C4-2B (cell line): ENCODE results near the gene RNF144A.

ENCODE experiments used
- ZFX ChIP-seq: fragments of 450-650 bp; IDR thresholded peaks from 2 replicates; pipeline ENCODE4 v1.6.1; 2017
- TF ChIP-seq, protein P1 (sequence below): fragments of 450-650 bp; conservative IDR thresholded peaks from 2 replicates; pipeline ENCODE4 v1.5.1; 2017; ENCODE audit warnings: mild to moderate bottlenecking

DNA sequence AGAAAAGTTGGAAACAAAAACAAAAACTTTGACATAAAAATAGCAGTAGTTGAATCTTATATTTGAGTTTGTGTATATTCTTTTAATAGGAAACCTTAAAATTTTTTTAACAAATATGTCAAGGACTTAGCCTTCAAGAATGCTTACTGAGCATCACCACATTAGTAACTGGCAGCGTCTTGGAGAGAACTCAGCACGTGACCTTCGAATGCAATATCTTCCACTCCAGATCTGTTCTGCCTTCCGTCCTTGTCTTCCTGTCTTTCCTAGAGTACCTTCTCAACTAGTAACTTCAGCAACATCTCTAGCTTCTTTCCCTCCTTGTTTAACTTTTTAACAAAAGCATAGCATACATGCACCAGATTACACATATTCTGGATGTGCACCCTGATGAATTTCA is 38.7 kb upstream of the RNF144A start:
- TF ChIP-seq, protein P1, sequence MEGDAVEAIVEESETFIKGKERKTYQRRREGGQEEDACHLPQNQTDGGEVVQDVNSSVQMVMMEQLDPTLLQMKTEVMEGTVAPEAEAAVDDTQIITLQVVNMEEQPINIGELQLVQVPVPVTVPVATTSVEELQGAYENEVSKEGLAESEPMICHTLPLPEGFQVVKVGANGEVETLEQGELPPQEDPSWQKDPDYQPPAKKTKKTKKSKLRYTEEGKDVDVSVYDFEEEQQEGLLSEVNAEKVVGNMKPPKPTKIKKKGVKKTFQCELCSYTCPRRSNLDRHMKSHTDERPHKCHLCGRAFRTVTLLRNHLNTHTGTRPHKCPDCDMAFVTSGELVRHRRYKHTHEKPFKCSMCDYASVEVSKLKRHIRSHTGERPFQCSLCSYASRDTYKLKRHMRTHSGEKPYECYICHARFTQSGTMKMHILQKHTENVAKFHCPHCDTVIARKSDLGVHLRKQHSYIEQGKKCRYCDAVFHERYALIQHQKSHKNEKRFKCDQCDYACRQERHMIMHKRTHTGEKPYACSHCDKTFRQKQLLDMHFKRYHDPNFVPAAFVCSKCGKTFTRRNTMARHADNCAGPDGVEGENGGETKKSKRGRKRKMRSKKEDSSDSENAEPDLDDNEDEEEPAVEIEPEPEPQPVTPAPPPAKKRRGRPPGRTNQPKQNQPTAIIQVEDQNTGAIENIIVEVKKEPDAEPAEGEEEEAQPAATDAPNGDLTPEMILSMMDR, result no peak
- TF ChIP-seq ZFX, result no peak
